IMR-90 (cell line): ENCODE results near the gene CCSER1. TPM values are rescaled to one million over a fixed set of nuclear protein-coding genes. Genes with fewer than 3 reads are reported as not detected.

Experiments
- ATAC-seq: fragments of 200-7000 bp; cut with Tn5 transposase; 2 replicates; pipeline ENCODE4 v1.9.1; 2020; ENCODE audit warnings: low read depth, mild to moderate bottlenecking, moderate library complexity
- BruUV-seq: library from RNA; stranded (reverse); fragments of 400-500 nt; replicated peaks from 2 replicates; lab custom pipeline; 2021; lab: Mats Ljungman, UMichigan
- CTCF ChIA-PET: fragments of 300-600 bp; formaldehyde crosslinking; extraction: SDS; loops from one replicate; lab custom pipeline; 2021; ENCODE audit warnings: antibody characterized with exemption; lab: Yijun Ruan, JAX
- POLR2A ChIA-PET: fragments of 300-600 bp; sonication (Branson Sonifier 250); formaldehyde crosslinking; loops from one replicate; lab custom pipeline; 2022; ENCODE audit warnings: antibody characterized with exemption; ENCODE audit not compliant: unreplicated experiment; lab: Charles Lee
- DNase-seq: peaks from one replicate; pipeline ENCODE4 v3.0.0; 2013
- H2AFZ ChIP-seq: replicated peaks from 2 replicates; pipeline ENCODE3; 2013; ENCODE audit warnings: low read length, mild to moderate bottlenecking; ENCODE audit not compliant: poor library complexity
- H2AK5ac ChIP-seq: 2 replicates; pipeline ENCODE4 v1.6.1; 2013; ENCODE audit warnings: low read depth, low read length, inconsistent platforms
- H2AK9ac ChIP-seq: replicated peaks from 2 replicates; pipeline ENCODE3; 2013; ENCODE audit warnings: mild to moderate bottlenecking, low read depth, low read length, moderate library complexity; ENCODE audit not compliant: poor library complexity
- H2BK120ac ChIP-seq: 2 replicates; pipeline ENCODE4 v1.6.1; 2013; ENCODE audit warnings: low read depth, low read length, inconsistent platforms
- H2BK15ac ChIP-seq: 3 replicates; pipeline ENCODE4 v1.6.1; 2013; ENCODE audit warnings: low read depth, low read length, inconsistent platforms
- H2BK20ac ChIP-seq: 2 replicates; pipeline ENCODE4 v1.6.1; 2013; ENCODE audit warnings: low read depth, mild to moderate bottlenecking, inconsistent platforms, low read length, moderate library complexity
- H2BK5ac ChIP-seq: 2 replicates; pipeline ENCODE4 v1.6.1; 2013; ENCODE audit warnings: mild to moderate bottlenecking, low read depth, low read length, inconsistent platforms; ENCODE audit not compliant: poor library complexity, severe bottlenecking
- H3K14ac ChIP-seq: replicated peaks from 2 replicates; pipeline ENCODE4 v1.6.1; 2013; ENCODE audit warnings: low read depth, low read length, inconsistent platforms
- H3K18ac ChIP-seq: 2 replicates; pipeline ENCODE4 v1.6.1; 2013; ENCODE audit warnings: low read depth, low read length, control low read depth
- H3K23ac ChIP-seq: 2 replicates; pipeline ENCODE4 v1.6.1; 2013; ENCODE audit warnings: low read depth, low read length, inconsistent platforms
- H3K27ac ChIP-seq: 2 replicates; pipeline ENCODE4 v1.5.1; 2013; ENCODE audit warnings: mild to moderate bottlenecking, control low read depth, low read length; ENCODE audit not compliant: insufficient read depth
- H3K27me3 ChIP-seq: 2 replicates; pipeline ENCODE4 v1.6.1; 2013; ENCODE audit warnings: low read length; ENCODE audit not compliant: control insufficient read depth, insufficient read depth
- H3K36me3 ChIP-seq: 2 replicates; pipeline ENCODE4 v1.6.1; 2013; ENCODE audit warnings: low read length, mixed read lengths; ENCODE audit not compliant: control insufficient read depth, insufficient read depth
- H3K4ac ChIP-seq: 2 replicates; pipeline ENCODE4 v1.6.1; 2013; ENCODE audit warnings: low read depth, low read length, inconsistent platforms
- H3K4me1 ChIP-seq: 2 replicates; pipeline ENCODE4 v1.6.1; 2013; ENCODE audit warnings: low read length, mixed read lengths; ENCODE audit not compliant: control insufficient read depth, insufficient read depth
- H3K4me2 ChIP-seq: 2 replicates; pipeline ENCODE4 v1.6.1; 2013; ENCODE audit warnings: low read depth, mild to moderate bottlenecking, control low read depth, low read length, moderate library complexity
- H3K4me3 ChIP-seq: 2 replicates; pipeline ENCODE4 v1.5.1; 2013; ENCODE audit warnings: low read depth, mild to moderate bottlenecking, control low read depth, low read length, moderate library complexity; ENCODE audit not compliant: insufficient read depth
- H3K56ac ChIP-seq: 2 replicates; pipeline ENCODE4 v1.6.1; 2013; ENCODE audit warnings: low read length, inconsistent platforms; ENCODE audit not compliant: insufficient read depth; ENCODE audit errors: extremely low read depth
- H3K79me1 ChIP-seq, 2 experiments: 2 replicates each; pipeline ENCODE4 v1.6.1; 2013; ENCODE audit warnings: low read length in 2 of 2, inconsistent platforms in 1 of 2, low read depth in 1 of 2
- H3K9ac ChIP-seq: 2 replicates; pipeline ENCODE4 v1.6.1; 2013; ENCODE audit warnings: low read depth, low read length, control low read depth
- H3K9me1 ChIP-seq: 2 replicates; pipeline ENCODE4 v1.6.1; 2013; ENCODE audit warnings: low read length, inconsistent platforms; ENCODE audit not compliant: insufficient read depth
- H3K9me3 ChIP-seq: 2 replicates; pipeline ENCODE4 v1.6.1; 2013; ENCODE audit warnings: low read length; ENCODE audit not compliant: control insufficient read depth, insufficient read depth
- H4K20me1 ChIP-seq: 2 replicates; pipeline ENCODE4 v1.6.1; 2013; ENCODE audit warnings: low read length, inconsistent platforms; ENCODE audit not compliant: insufficient read depth
- H4K5ac ChIP-seq: 2 replicates; pipeline ENCODE4 v1.6.1; 2013; ENCODE audit warnings: mild to moderate bottlenecking, low read depth, low read length, control low read depth
- H4K8ac ChIP-seq, 2 experiments: 2 replicates each; pipeline ENCODE4 v1.6.1; 2013; ENCODE audit warnings: low read depth in 2 of 2, low read length in 2 of 2, control low read depth in 1 of 2, inconsistent platforms in 1 of 2
- H4K91ac ChIP-seq: 2 replicates; pipeline ENCODE4 v1.6.1; 2013; ENCODE audit warnings: low read depth, low read length, inconsistent platforms; ENCODE audit not compliant: insufficient read depth
- BHLHE40 ChIP-seq: fragments of 150-350 bp; IDR thresholded peaks from 2 replicates; pipeline ENCODE4 v1.6.1; 2016; ENCODE audit warnings: mild to moderate bottlenecking, low read depth, low read length
- CEBPB ChIP-seq: IDR thresholded peaks from 2 replicates; pipeline ENCODE4 v1.6.1; 2012; ENCODE audit warnings: low read depth, low read length, improper control_type of control experiment
- CHD1 ChIP-seq: IDR thresholded peaks from 2 replicates; pipeline ENCODE4 v1.6.1; 2012; ENCODE audit warnings: low read depth, low read length, improper control_type of control experiment
- CTCF ChIP-seq: conservative IDR thresholded peaks from 2 replicates; pipeline ENCODE4 v1.5.1; 2012; ENCODE audit warnings: mild to moderate bottlenecking, low read depth, low read length, improper control_type of control experiment
- ELK1 ChIP-seq: fragments of 150-350 bp; IDR thresholded peaks from 2 replicates; pipeline ENCODE4 v1.6.1; 2016; ENCODE audit warnings: low read depth, mild to moderate bottlenecking, low read length, moderate library complexity, borderline replicate concordance
- FOS ChIP-seq: fragments of 150-350 bp; IDR thresholded peaks from 2 replicates; pipeline ENCODE4 v1.6.1; 2016; ENCODE audit warnings: low read depth, low read length
- MAFK ChIP-seq: IDR thresholded peaks from 2 replicates; pipeline ENCODE4 v1.6.1; 2012; ENCODE audit warnings: low read depth, low read length, improper control_type of control experiment
- MAZ ChIP-seq: IDR thresholded peaks from 2 replicates; pipeline ENCODE4 v1.6.1; 2012; ENCODE audit warnings: low read depth, mild to moderate bottlenecking, low read length, improper control_type of control experiment, moderate library complexity, borderline replicate concordance
- MXI1 ChIP-seq: IDR thresholded peaks from 2 replicates; pipeline ENCODE4 v1.6.1; 2012; ENCODE audit warnings: low read depth, mild to moderate bottlenecking, low read length, moderate library complexity, borderline replicate concordance
- NFE2L2 ChIP-seq: fragments of 150-350 bp; IDR thresholded peaks from 2 replicates; pipeline ENCODE4 v1.6.1; 2016; ENCODE audit warnings: low read depth, mild to moderate bottlenecking, low read length
- POLR2A ChIP-seq: IDR thresholded peaks from 2 replicates; pipeline ENCODE4 v1.6.1; 2012; ENCODE audit warnings: mild to moderate bottlenecking, low read depth, low read length
- RAD21 ChIP-seq: IDR thresholded peaks from 2 replicates; pipeline ENCODE4 v1.6.1; 2012; ENCODE audit warnings: low read length, improper control_type of control experiment
- RCOR1 ChIP-seq: IDR thresholded peaks from 2 replicates; pipeline ENCODE4 v1.6.1; 2012; ENCODE audit warnings: mild to moderate bottlenecking, low read length, improper control_type of control experiment; ENCODE audit not compliant: insufficient replicate concordance
- RFX5 ChIP-seq: IDR thresholded peaks from 2 replicates; pipeline ENCODE4 v1.8.0; 2012; ENCODE audit warnings: low read depth, mild to moderate bottlenecking, low read length, moderate library complexity
- SMC3 ChIP-seq: fragments of 150-350 bp; IDR thresholded peaks from 2 replicates; pipeline ENCODE4 v1.6.1; 2016; ENCODE audit warnings: low read depth, mild to moderate bottlenecking, antibody characterized with exemption, low read length, moderate library complexity
- USF2 ChIP-seq: fragments of 150-350 bp; IDR thresholded peaks from 2 replicates; pipeline ENCODE4 v1.6.1; 2017; ENCODE audit warnings: mild to moderate bottlenecking, antibody characterized with exemption, low read length, low read depth
- WGBS, 2 experiments: methylation state at CpG; one replicate each; pipeline versions ENCODE4 v1.1.5 to v1.1.7; 2013; ENCODE audit warnings: missing lambda C conversion rate in 2 of 2; ENCODE audit not compliant: insufficient read length in 1 of 2; ENCODE audit errors: extremely low coverage in 2 of 2; 5-methylcytosine and 5-hydroxymethylcytosine counted together
- dilution Hi-C: fragments of 300-500 bp; cut with HindIII; formaldehyde crosslinking; loops from one replicate; pipeline ENCODE4 v1.14.3; 2018; ENCODE audit warnings: low sequenced_read_pairs; ENCODE audit not compliant: unreplicated experiment
- in situ Hi-C: fragments of 300-500 bp; cut with MboI; formaldehyde crosslinking; loops from 3 replicates; pipeline ENCODE4 v1.14.3; 2019; ENCODE audit warnings: low sequenced_read_pairs, inconsistent platforms, mixed read lengths
- intact Hi-C: fragments of 100-400 bp; cut with micrococcal nuclease; formaldehyde crosslinking; loops from 2 replicates; pipeline ENCODE4 v1.10.0; 2022
- polyA plus RNA-seq, 3 experiments: library from polyadenylated mRNA; depleted of rRNA; stranded (reverse); fragments of >200 nt; gene quantifications; 2 replicates each; pipeline ENCODE4 v1.2.3, GENCODE V29; 2012; ENCODE audit warnings: low replicate concordance in 1 of 3
- total RNA-seq: library from RNA; depleted of rRNA; stranded (reverse); fragments of >200 nt; gene quantifications from 2 replicates; pipeline ENCODE4 v1.2.3, GENCODE V29; 2012

The CCSER1 gene
- total and polyA plus RNA-seq, 2 of the 4 experiments (the other 2 are of a cell fraction), result not detected

GRCh38 chr4:90950385-90950841, 823.2 kb downstream of the CCSER1 start:
- H3K14ac ChIP-seq, result no peak overlapping the region
- no peak for DNase-seq
- H2BK15ac ChIP-seq, result no peak overlapping the region
- H3K23ac ChIP-seq, result no peak overlapping the region
- intact Hi-C loops, result no loop called here
- H4K5ac ChIP-seq, result no peak overlapping the region
- no peak overlapping the region for H4K8ac ChIP-seq
- no peak for TF ChIP-seq BHLHE40
- TF ChIP-seq MAFK, result no peak
- no peak for TF ChIP-seq CTCF
- TF ChIP-seq NFE2L2, result no peak
- no peak for TF ChIP-seq USF2
- no peak for TF ChIP-seq POLR2A
- no peak for TF ChIP-seq ELK1
- TF ChIP-seq RFX5, result no peak
- no peak for TF ChIP-seq MXI1
- TF ChIP-seq SMC3, result no peak
- TF ChIP-seq FOS, result no peak
- TF ChIP-seq CEBPB, result no peak
- TF ChIP-seq CHD1, result no peak
- no peak for TF ChIP-seq MAZ
- TF ChIP-seq RCOR1, result no peak
- no peak for TF ChIP-seq RAD21
- in situ Hi-C loops, result no loop called here
- H2BK120ac ChIP-seq, result no peak overlapping the region
- H3K27ac ChIP-seq, result no peak overlapping the region
- H4K20me1 ChIP-seq, result no peaks in the 10 kb centered on the region
- no TSS peak for BruUV-seq
- no peak overlapping the region; the same call in 1 of the 2 replicates for H3K4me2 ChIP-seq
- H4K91ac ChIP-seq, result no peak overlapping the region
- no peaks in the 10 kb centered on the region for H3K27me3 ChIP-seq
- dilution Hi-C loops, result no loop called here
- H3K9ac ChIP-seq, result no peak overlapping the region
- no peak overlapping the region for H3K18ac ChIP-seq
- no peak overlapping the region for H3K56ac ChIP-seq
- ChIA-PET POLR2A (no interaction called here), CTCF (no interaction called here)
- H3K9me3 ChIP-seq, result no peaks in the 10 kb centered on the region
- H3K79me1 ChIP-seq, result no peaks in the 10 kb centered on the region
- H3K4me1 ChIP-seq, result no peaks in the 10 kb centered on the region
- no peaks in the 10 kb centered on the region for H3K9me1 ChIP-seq
- H2BK5ac ChIP-seq, result no peak overlapping the region
- no peak overlapping the region for H2AFZ ChIP-seq
- ATAC-seq, result no peak
- H2AK5ac ChIP-seq, result no peak overlapping the region
- no CpG with 5 or more reads among the region's 7 CpGs for WGBS, 2 experiments
- no peak overlapping the region for H2AK9ac ChIP-seq
- H3K4me3 ChIP-seq, result no peak overlapping the region
- no peaks in the 10 kb centered on the region for H3K36me3 ChIP-seq
- no peak overlapping the region for H3K4ac ChIP-seq
- H2BK20ac ChIP-seq, result no peak overlapping the region
